Measurements from ENCODE around the gene TMEM255A. TPM values are rescaled to one million over a fixed set of nuclear protein-coding genes. Genes with fewer than 3 reads are reported as not detected.

TMEM255A gene
- total RNA-seq, 1 donor from 2014 or later: 4.6 TPM

- TF ChIP-seq CTCF (IDR thresholded peaks at IDR 0.05; ENCODE audit: insufficient read depth, low read depth, low read length): no peak
- no peak for TF ChIP-seq EZH2 (IDR thresholded peaks at IDR 0.05; ENCODE audit: insufficient read depth, low read length)
- Histone ChIP-seq H3K27ac (ENCODE audit: low read depth, low read length) (no peak overlapping the region), H3K9me3 (ENCODE audit: insufficient read depth, low read depth, low read length) (no peaks in the 10 kb centered on the region), H3K9ac (ENCODE audit: low read length) (no peak overlapping the region), H3K27me3 (ENCODE audit: insufficient read depth, low read length) (no peaks in the 10 kb centered on the region), H3K4me2 (ENCODE audit: low read length) (no peak overlapping the region), H3K36me3 (ENCODE audit: insufficient read depth, low read length) (no peaks in the 10 kb centered on the region), H3K79me2 (ENCODE audit: insufficient read depth, low read length) (no peaks in the 10 kb centered on the region), H4K20me1 (ENCODE audit: insufficient read depth, low read length) (no peaks in the 10 kb centered on the region), H3K4me3 (ENCODE audit: insufficient read depth, low read depth, low read length) (no peak overlapping the region), H2AFZ (ENCODE audit: low read depth, low read length) (no peak overlapping the region), H3K4me1 (ENCODE audit: insufficient read depth, low read length) (no peaks in the 10 kb centered on the region)
- DNase-seq (ENCODE audit: low read depth) (no peak), FAIRE-seq (no peak)
- H3K4me3 Mint-ChIP-seq (ENCODE audit: unreplicated experiment): no peak overlapping the region
- no peaks in the 10 kb centered on the region for H3K36me3 Mint-ChIP-seq (ENCODE audit: low read depth, unreplicated experiment)
- H3K27ac Mint-ChIP-seq (ENCODE audit: unreplicated experiment): no peak overlapping the region
- peaks cover 2% of the 10 kb centered on the region for H3K27me3 Mint-ChIP-seq (ENCODE audit: low read depth, unreplicated experiment)
- no peaks in the 10 kb centered on the region for H3K4me1 Mint-ChIP-seq (ENCODE audit: low read depth, unreplicated experiment)
- peaks cover 4% of the 10 kb centered on the region for H3K9me3 Mint-ChIP-seq (ENCODE audit: unreplicated experiment)
Observed at GRCh38 chrX:120336899-120337298, 25.6 kb upstream of the TMEM255A start.

- Histone ChIP-seq H3K27me3 (ENCODE audit: insufficient read depth, low read length) (no peaks in the 10 kb centered on the region), H3K4me3 (ENCODE audit: insufficient read depth, low read depth, low read length) (no peak overlapping the region), H3K9ac (ENCODE audit: low read length) (no peak overlapping the region), H3K79me2 (ENCODE audit: insufficient read depth, low read length) (no peaks in the 10 kb centered on the region), H3K27ac (ENCODE audit: low read depth, low read length) (no peak overlapping the region), H2AFZ (ENCODE audit: low read depth, low read length) (no peak overlapping the region), H3K9me3 (ENCODE audit: insufficient read depth, low read depth, low read length) (no peaks in the 10 kb centered on the region), H4K20me1 (ENCODE audit: insufficient read depth, low read length) (no peaks in the 10 kb centered on the region), H3K4me2 (ENCODE audit: low read length) (no peak overlapping the region), H3K4me1 (ENCODE audit: insufficient read depth, low read length) (no peaks in the 10 kb centered on the region), H3K36me3 (ENCODE audit: insufficient read depth, low read length) (no peaks in the 10 kb centered on the region)
- DNase-seq (ENCODE audit: low read depth): no peak
- Mint-ChIP-seq H3K4me1 (ENCODE audit: low read depth, unreplicated experiment) (no peaks in the 10 kb centered on the region), H3K9me3 (ENCODE audit: unreplicated experiment) (peaks cover 4% of the 10 kb centered on the region), H3K36me3 (ENCODE audit: low read depth, unreplicated experiment) (no peaks in the 10 kb centered on the region), H3K27ac (ENCODE audit: unreplicated experiment) (no peak overlapping the region), H3K4me3 (ENCODE audit: unreplicated experiment) (no peak overlapping the region), H3K27me3 (ENCODE audit: low read depth, unreplicated experiment) (no peaks in the 10 kb centered on the region)
- FAIRE-seq: no peak
- TF ChIP-seq CTCF (IDR thresholded peaks at IDR 0.05; ENCODE audit: insufficient read depth, low read depth, low read length) (no peak), EZH2 (IDR thresholded peaks at IDR 0.05; ENCODE audit: insufficient read depth, low read length) (no peak)
Observed at GRCh38 chrX:120335289-120335688, 24.0 kb upstream of the TMEM255A start.

- Histone ChIP-seq H3K27ac (ENCODE audit: low read depth, low read length) (no peak overlapping the region), H3K4me1 (ENCODE audit: insufficient read depth, low read length) (no peaks in the 10 kb centered on the region), H3K9ac (ENCODE audit: low read length) (no peak overlapping the region), H3K79me2 (ENCODE audit: insufficient read depth, low read length) (no peaks in the 10 kb centered on the region), H3K36me3 (ENCODE audit: insufficient read depth, low read length) (no peaks in the 10 kb centered on the region), H2AFZ (ENCODE audit: low read depth, low read length) (no peak overlapping the region), H3K4me2 (ENCODE audit: low read length) (no peak overlapping the region), H3K4me3 (ENCODE audit: insufficient read depth, low read depth, low read length) (no peak overlapping the region), H4K20me1 (ENCODE audit: insufficient read depth, low read length) (no peaks in the 10 kb centered on the region), H3K9me3 (ENCODE audit: insufficient read depth, low read depth, low read length) (no peaks in the 10 kb centered on the region), H3K27me3 (ENCODE audit: insufficient read depth, low read length) (no peaks in the 10 kb centered on the region)
- Mint-ChIP-seq H3K4me1 (ENCODE audit: low read depth, unreplicated experiment) (no peaks in the 10 kb centered on the region), H3K27ac (ENCODE audit: unreplicated experiment) (no peak overlapping the region), H3K4me3 (ENCODE audit: unreplicated experiment) (no peak overlapping the region), H3K36me3 (ENCODE audit: low read depth, unreplicated experiment) (no peaks in the 10 kb centered on the region), H3K9me3 (ENCODE audit: unreplicated experiment) (peaks cover 4% of the 10 kb centered on the region), H3K27me3 (ENCODE audit: low read depth, unreplicated experiment) (no peaks in the 10 kb centered on the region)
- FAIRE-seq: no peak
- no peak for DNase-seq (ENCODE audit: low read depth)
- no peak for TF ChIP-seq EZH2 (IDR thresholded peaks at IDR 0.05; ENCODE audit: insufficient read depth, low read length)
- no peak for TF ChIP-seq CTCF (IDR thresholded peaks at IDR 0.05; ENCODE audit: insufficient read depth, low read depth, low read length)
Observed at GRCh38 chrX:120334603-120335002, 23.3 kb upstream of the TMEM255A start.
